Measurements from ENCODE around the gene NUP88.

NUP88 gene

GRCh38 chr17:5391678-5392077 is 27.8 kb downstream of the NUP88 start:
- peaks cover 83% of the 10 kb centered on the region for H3K36me3 ChIP-seq (ENCODE audit: insufficient read depth, insufficient read length, low read length)
- H3K9ac ChIP-seq (ENCODE audit: insufficient read length, low read depth), result no peak overlapping the region
- no peak for DNase-seq (ENCODE audit: low read depth, low spot score)
- no peaks in the 10 kb centered on the region for H3K27me3 ChIP-seq (ENCODE audit: insufficient read depth, insufficient read length)
- H3K9me3 ChIP-seq (ENCODE audit: insufficient read depth, low read length), result no peaks in the 10 kb centered on the region
- H3K4me3 ChIP-seq (ENCODE audit: insufficient read length, low read depth), result no peak overlapping the region
- no peaks in the 10 kb centered on the region for H3K4me1 ChIP-seq (ENCODE audit: insufficient read depth, insufficient read length)
- TF ChIP-seq SUZ12 (IDR thresholded peaks at IDR 0.05; ENCODE audit: extremely low read depth, insufficient read depth, insufficient read length) (no peak), YY1 (IDR thresholded peaks at IDR 0.05; ENCODE audit: insufficient read depth, insufficient read length) (no peak), ZNF274 (IDR thresholded peaks at IDR 0.05; ENCODE audit: low read depth, low read length) (no peak)

GRCh38 chr17:5381542-5381941 is 37.9 kb downstream of the NUP88 start:
- Histone ChIP-seq H3K9ac (ENCODE audit: insufficient read length, low read depth) (no peak overlapping the region), H3K4me3 (ENCODE audit: insufficient read length, low read depth) (no peak overlapping the region), H3K27me3 (ENCODE audit: insufficient read depth, insufficient read length) (no peaks in the 10 kb centered on the region), H3K9me3 (ENCODE audit: insufficient read depth, low read length) (no peaks in the 10 kb centered on the region), H3K4me1 (ENCODE audit: insufficient read depth, insufficient read length) (peaks cover 3% of the 10 kb centered on the region), H3K36me3 (ENCODE audit: insufficient read depth, insufficient read length, low read length) (peaks cover 90% of the 10 kb centered on the region)
- no peak for TF ChIP-seq YY1 (IDR thresholded peaks at IDR 0.05; ENCODE audit: insufficient read depth, insufficient read length)
- TF ChIP-seq ZNF274 (IDR thresholded peaks at IDR 0.05; ENCODE audit: low read depth, low read length), result no peak
- no peak for TF ChIP-seq SUZ12 (IDR thresholded peaks at IDR 0.05; ENCODE audit: extremely low read depth, insufficient read depth, insufficient read length)
- no peak for DNase-seq (ENCODE audit: low read depth, low spot score)

GRCh38 chr17:5380491-5381135 is 38.8 kb downstream of the NUP88 start:
- peaks cover 3% of the 10 kb centered on the region for H3K4me1 ChIP-seq (ENCODE audit: insufficient read depth, insufficient read length)
- peaks cover 85% of the 10 kb centered on the region for H3K36me3 ChIP-seq (ENCODE audit: insufficient read depth, insufficient read length, low read length)
- H3K4me3 ChIP-seq (ENCODE audit: insufficient read length, low read depth), result no peak overlapping the region
- TF ChIP-seq YY1 (IDR thresholded peaks at IDR 0.05; ENCODE audit: insufficient read depth, insufficient read length) (no peak), SUZ12 (IDR thresholded peaks at IDR 0.05; ENCODE audit: extremely low read depth, insufficient read depth, insufficient read length) (no peak), ZNF274 (IDR thresholded peaks at IDR 0.05; ENCODE audit: low read depth, low read length) (no peak)
- H3K27me3 ChIP-seq (ENCODE audit: insufficient read depth, insufficient read length), result no peaks in the 10 kb centered on the region
- no peak overlapping the region for H3K9ac ChIP-seq (ENCODE audit: insufficient read length, low read depth)
- H3K9me3 ChIP-seq (ENCODE audit: insufficient read depth, low read length), result no peaks in the 10 kb centered on the region
- DNase-seq (ENCODE audit: low read depth, low spot score), result no peak

- no peak for TF ChIP-seq YY1 (IDR thresholded peaks at IDR 0.05; ENCODE audit: insufficient read depth, insufficient read length)
- no peak for TF ChIP-seq ZNF274 (IDR thresholded peaks at IDR 0.05; ENCODE audit: low read depth, low read length)
- no peak for TF ChIP-seq SUZ12 (IDR thresholded peaks at IDR 0.05; ENCODE audit: extremely low read depth, insufficient read depth, insufficient read length)
- Histone ChIP-seq H3K9me3 (ENCODE audit: insufficient read depth, low read length) (no peaks in the 10 kb centered on the region), H3K27me3 (ENCODE audit: insufficient read depth, insufficient read length) (no peaks in the 10 kb centered on the region), H3K9ac (ENCODE audit: insufficient read length, low read depth) (no peak overlapping the region), H3K4me1 (ENCODE audit: insufficient read depth, insufficient read length) (peaks cover 3% of the 10 kb centered on the region), H3K36me3 (ENCODE audit: insufficient read depth, insufficient read length, low read length) (peaks cover 74% of the 10 kb centered on the region), H3K4me3 (ENCODE audit: insufficient read length, low read depth) (no peak overlapping the region)
- DNase-seq (ENCODE audit: low read depth, low spot score), result no peak
Measured at GRCh38 chr17:5379351-5380107, 39.9 kb downstream of the NUP88 start.

GRCh38 chr17:5378566-5379207 is 40.8 kb downstream of the NUP88 start:
- H3K9me3 ChIP-seq (ENCODE audit: insufficient read depth, low read length), result no peaks in the 10 kb centered on the region
- no peak for DNase-seq (ENCODE audit: low read depth, low spot score)
- H3K27me3 ChIP-seq (ENCODE audit: insufficient read depth, insufficient read length), result no peaks in the 10 kb centered on the region
- no peak overlapping the region for H3K4me3 ChIP-seq (ENCODE audit: insufficient read length, low read depth)
- peaks cover 3% of the 10 kb centered on the region for H3K4me1 ChIP-seq (ENCODE audit: insufficient read depth, insufficient read length)
- TF ChIP-seq ZNF274 (IDR thresholded peaks at IDR 0.05; ENCODE audit: low read depth, low read length) (no peak), SUZ12 (IDR thresholded peaks at IDR 0.05; ENCODE audit: extremely low read depth, insufficient read depth, insufficient read length) (no peak), YY1 (IDR thresholded peaks at IDR 0.05; ENCODE audit: insufficient read depth, insufficient read length) (no peak)
- no peak overlapping the region for H3K9ac ChIP-seq (ENCODE audit: insufficient read length, low read depth)
- peaks cover 71% of the 10 kb centered on the region for H3K36me3 ChIP-seq (ENCODE audit: insufficient read depth, insufficient read length, low read length)

GRCh38 chr17:5373112-5373511 is 46.4 kb downstream of the NUP88 start:
- Histone ChIP-seq H3K27me3 (ENCODE audit: insufficient read depth, insufficient read length) (no peaks in the 10 kb centered on the region), H3K4me1 (ENCODE audit: insufficient read depth, insufficient read length) (no peaks in the 10 kb centered on the region), H3K36me3 (ENCODE audit: insufficient read depth, insufficient read length, low read length) (peaks cover 50% of the 10 kb centered on the region), H3K9me3 (ENCODE audit: insufficient read depth, low read length) (no peaks in the 10 kb centered on the region), H3K9ac (ENCODE audit: insufficient read length, low read depth) (no peak overlapping the region), H3K4me3 (ENCODE audit: insufficient read length, low read depth) (no peak overlapping the region)
- DNase-seq (ENCODE audit: low read depth, low spot score), result no peak
- TF ChIP-seq ZNF274 (IDR thresholded peaks at IDR 0.05; ENCODE audit: low read depth, low read length) (no peak), SUZ12 (IDR thresholded peaks at IDR 0.05; ENCODE audit: extremely low read depth, insufficient read depth, insufficient read length) (no peak), YY1 (IDR thresholded peaks at IDR 0.05; ENCODE audit: insufficient read depth, insufficient read length) (no peak)

- H3K4me3 ChIP-seq (ENCODE audit: insufficient read length, low read depth), result no peak overlapping the region
- H3K9me3 ChIP-seq (ENCODE audit: insufficient read depth, low read length), result no peaks in the 10 kb centered on the region
- no peak for TF ChIP-seq ZNF274 (IDR thresholded peaks at IDR 0.05; ENCODE audit: low read depth, low read length)
- TF ChIP-seq SUZ12 (IDR thresholded peaks at IDR 0.05; ENCODE audit: extremely low read depth, insufficient read depth, insufficient read length), result no peak
- no peak for TF ChIP-seq YY1 (IDR thresholded peaks at IDR 0.05; ENCODE audit: insufficient read depth, insufficient read length)
- peaks cover 35% of the 10 kb centered on the region for H3K36me3 ChIP-seq (ENCODE audit: insufficient read depth, insufficient read length, low read length)
- H3K27me3 ChIP-seq (ENCODE audit: insufficient read depth, insufficient read length), result no peaks in the 10 kb centered on the region
- H3K9ac ChIP-seq (ENCODE audit: insufficient read length, low read depth), result no peak overlapping the region
- H3K4me1 ChIP-seq (ENCODE audit: insufficient read depth, insufficient read length), result no peaks in the 10 kb centered on the region
- no peak for DNase-seq (ENCODE audit: low read depth, low spot score)
Measured at GRCh38 chr17:5370411-5370810, 49.1 kb downstream of the NUP88 start.
